Muscle of arm (tissue), 12 donors: ENCODE data around the gene ATP1A1. TPM values are rescaled to one million over a fixed set of nuclear protein-coding genes. Genes with fewer than 3 reads are reported as not detected.

ENCODE experiments used
- DNase-seq: peaks from one replicate; pipeline ENCODE4 v3.0.0-alpha.2; 2013
- polyA plus RNA-seq, 12 donors: library from polyadenylated mRNA; unstranded; fragments of 120-200 nt; gene quantifications; one replicate each; pipeline ENCODE4 v1.2.1, GENCODE V29; 2013; ENCODE audit not compliant: insufficient read length in 12 of 12

The ATP1A1 gene
- polyA plus RNA-seq, 12 donors: 97.7 to 161 (median 128) TPM; not detected in 1

DNA sequence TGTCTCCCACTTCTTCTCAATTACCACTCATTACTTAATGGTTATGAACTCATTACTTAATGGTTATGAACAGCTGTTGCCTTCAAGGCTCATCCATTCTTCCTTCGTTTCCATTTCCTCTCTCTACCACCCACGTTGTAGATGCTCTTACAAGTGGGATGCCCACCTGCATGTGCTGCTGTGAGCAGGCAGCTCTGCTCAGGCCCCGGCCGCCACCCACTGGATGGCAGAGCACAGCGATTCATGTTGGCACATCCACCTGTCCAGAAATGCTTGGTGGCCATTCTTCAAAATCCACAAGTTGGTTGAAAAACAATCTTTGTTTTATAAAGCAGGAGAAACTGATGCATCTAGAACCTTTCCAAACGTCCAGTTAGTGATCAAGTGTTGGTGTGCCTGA, 14.5 kb downstream of the ATP1A1 start:
- no peak for DNase-seq

DNA sequence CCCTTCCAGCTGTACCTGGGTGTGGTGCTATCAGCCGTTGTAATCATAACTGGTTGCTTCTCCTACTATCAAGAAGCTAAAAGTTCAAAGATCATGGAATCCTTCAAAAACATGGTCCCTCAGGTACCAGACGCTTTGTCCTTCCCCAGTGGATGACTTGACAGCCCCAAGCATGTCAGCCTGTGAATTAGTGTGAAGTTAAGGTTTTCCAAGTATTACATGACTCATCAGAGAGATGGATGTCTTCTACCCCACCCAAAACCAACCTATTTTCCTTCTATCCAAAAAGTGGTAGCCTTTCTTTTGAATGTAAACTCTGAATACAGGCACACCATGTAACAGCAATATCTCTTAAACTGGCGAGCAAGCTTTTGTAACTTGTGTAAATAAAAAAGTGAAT, 15.1 kb downstream of the ATP1A1 start:
- DNase-seq: no peak

- DNase-seq: no peak
Observed at GRCh38 chr1:116389013-116389412, 16.0 kb downstream of the ATP1A1 start.

GRCh38 chr1:116389686-116390085, 16.6 kb downstream of the ATP1A1 start:
- no peak for DNase-seq

GRCh38 chr1:116390195-116390594, 17.2 kb downstream of the ATP1A1 start:
- DNase-seq: no peak

GRCh38 chr1:116391185-116391584, 18.1 kb downstream of the ATP1A1 start:
- no peak for DNase-seq

DNA sequence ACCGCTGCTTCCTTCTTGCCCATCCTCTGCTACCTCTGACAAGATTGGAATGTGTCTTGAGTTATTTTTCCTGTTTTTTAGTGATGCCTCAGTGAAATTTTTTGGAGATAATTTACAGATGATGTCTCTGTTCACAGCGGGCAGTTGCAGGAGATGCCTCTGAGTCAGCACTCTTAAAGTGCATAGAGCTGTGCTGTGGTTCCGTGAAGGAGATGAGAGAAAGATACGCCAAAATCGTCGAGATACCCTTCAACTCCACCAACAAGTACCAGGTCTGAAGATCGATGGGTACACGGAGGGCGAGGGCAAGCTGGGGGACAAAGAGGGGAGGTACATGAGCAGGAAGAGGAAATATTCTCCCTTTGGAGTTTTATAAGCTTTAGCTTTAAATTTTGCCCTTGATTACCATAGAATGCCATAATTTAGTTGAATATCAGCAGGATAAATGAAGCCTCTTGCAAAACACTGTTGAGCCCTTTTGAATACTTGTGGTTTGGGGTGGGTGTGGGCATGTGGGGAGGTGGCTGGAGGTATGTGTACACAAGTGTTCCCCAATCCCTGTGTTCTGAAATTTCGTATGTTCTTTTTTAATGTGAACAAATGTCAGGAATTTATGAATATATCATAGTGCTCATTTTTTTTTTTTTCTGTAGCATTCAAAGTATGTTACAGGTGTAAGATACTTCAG, 19.8 kb downstream of the ATP1A1 start:
- DNase-seq: no peak

GRCh38 chr1:116393792-116394191, 20.7 kb downstream of the ATP1A1 start:
- DNase-seq: no peak

DNA sequence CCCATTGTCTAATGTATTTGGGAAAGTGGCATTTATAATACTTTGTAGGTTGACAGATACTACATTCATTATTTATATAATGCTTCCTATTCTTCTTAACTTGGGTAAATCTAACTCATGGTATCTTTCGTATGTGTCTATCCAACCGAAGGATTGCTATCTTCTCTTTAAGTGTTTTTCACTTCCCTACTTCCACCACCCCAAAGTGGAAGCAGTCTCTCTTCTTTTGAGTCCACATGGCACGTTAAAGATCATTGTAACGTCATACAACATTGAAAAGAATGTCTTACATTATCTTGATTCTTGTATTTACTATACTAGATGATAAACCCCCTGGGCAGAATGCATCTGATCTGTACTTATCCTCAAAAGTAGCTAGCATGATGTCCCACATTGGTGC, 21.2 kb downstream of the ATP1A1 start:
- no peak for DNase-seq

DNA sequence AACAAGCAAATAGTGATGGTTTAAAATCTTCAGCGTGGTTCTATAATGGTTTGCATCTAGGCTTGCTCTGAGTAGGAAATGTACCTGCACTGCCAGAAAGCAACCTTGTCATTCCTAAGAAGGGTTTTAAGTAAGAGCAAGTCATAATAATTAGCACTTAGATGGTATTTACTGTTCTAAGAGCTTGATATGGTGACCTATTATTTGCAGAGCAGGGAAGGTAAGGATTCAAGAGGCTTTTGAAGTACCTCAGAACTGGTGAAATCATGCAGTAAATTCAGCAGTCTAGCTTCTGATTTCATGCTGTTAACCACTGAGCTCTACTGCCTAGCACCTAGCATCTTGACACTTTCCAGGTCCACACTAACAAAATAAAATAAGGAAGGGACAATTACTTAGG, 23.7 kb downstream of the ATP1A1 start:
- no peak for DNase-seq

DNA sequence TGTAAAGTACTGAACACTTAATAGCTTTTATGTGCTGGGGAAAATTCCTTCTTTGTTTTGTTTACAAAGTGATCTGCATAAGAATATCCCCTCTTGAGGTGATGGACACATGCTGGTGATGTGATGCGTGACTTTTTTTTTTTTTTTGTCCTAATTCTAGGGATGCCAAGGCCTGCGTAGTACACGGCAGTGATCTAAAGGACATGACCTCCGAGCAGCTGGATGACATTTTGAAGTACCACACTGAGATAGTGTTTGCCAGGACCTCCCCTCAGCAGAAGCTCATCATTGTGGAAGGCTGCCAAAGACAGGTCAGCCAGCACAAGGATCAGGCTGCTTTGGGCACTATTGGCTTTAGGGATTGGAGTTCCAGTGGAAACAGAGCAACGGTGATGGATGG, 24.7 kb downstream of the ATP1A1 start:
- DNase-seq: no peak

DNA sequence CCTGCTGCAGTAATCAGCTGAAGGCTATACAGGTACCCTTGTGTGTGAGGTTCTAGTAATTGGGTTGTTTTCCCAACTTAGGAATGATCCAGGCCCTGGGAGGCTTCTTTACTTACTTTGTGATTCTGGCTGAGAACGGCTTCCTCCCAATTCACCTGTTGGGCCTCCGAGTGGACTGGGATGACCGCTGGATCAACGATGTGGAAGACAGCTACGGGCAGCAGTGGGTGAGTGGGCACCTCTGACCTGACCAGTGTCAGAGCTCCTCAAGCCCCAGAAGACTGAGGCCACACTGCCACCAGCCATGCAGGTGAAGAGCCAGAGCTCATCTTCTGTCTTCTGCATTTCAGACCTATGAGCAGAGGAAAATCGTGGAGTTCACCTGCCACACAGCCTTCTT, 27.7 kb downstream of the ATP1A1 start:
- no peak for DNase-seq

DNA sequence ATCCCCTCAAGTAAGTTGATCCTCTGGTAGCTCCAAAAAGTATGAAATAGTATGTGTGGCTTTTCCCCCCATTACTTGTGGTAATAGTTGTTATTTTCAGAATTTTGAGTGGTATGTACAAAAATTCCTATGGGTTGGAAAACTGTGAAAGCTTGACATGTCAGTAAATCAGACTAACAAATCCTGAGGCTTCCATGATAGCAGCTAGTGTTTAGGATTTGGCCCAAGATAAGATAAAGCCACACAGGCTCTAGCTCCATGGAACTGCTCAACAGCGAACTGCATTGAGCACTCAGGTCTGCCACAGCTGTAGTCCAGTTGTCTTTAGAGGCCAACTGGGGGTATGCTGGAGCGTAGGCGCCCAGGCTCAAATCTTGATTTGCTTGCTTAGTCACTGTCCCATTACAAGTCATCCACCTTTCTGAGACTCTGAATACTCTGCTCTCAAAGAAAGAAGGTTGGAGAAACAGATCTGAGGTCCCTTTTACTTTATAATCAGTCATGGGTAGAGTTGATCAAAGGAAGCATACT, 28.7 kb downstream of the ATP1A1 start:
- no peak for DNase-seq

GRCh38 chr1:116402333-116402732, 29.3 kb downstream of the ATP1A1 start:
- no peak for DNase-seq

GRCh38 chr1:116403496-116404136, 30.6 kb downstream of the ATP1A1 start:
- no peak for DNase-seq

GRCh38 chr1:116404699-116405098, 31.7 kb downstream of the ATP1A1 start:
- no peak for DNase-seq

DNA sequence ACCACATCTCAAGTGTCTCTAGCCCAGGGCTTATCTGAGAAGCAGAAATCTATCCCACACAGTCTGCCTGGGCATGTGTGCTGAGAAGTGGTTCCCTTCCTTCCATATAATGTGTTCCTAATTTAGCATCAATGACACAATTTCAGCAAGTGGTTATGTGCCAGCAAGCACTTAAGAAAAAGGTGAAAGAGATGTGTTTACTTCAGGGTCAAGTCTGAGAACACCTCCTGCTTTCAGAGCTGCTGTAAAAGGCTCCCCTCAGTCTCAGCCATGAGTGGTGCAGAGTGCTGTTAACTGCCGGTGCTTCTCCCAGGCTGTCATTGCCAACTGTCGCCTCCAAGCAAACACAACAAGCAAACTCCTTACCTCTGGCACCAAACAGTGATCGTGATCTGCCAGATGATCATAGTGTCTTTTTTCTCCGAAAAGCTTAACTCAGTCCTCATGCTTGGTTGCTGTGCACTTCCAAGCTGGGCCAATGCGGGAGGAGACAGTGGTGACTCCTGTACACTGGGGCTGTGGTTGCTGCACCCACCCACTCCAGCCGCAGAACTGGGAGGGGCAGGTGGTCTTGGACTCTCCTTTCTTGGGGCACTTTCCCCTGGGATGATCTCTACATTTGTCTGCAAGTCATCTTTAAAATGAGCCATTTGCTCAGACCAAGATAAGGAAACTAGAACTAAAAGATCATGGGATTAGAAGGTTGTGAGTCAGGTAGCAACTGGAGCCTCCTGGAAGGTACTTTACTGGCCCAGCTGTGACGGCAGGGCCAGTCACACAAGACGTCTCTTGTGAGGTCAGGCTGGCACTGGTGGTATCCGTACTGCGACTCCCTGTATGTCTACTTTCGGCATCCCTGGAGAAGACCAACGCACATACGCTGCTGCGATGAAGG, 32.4 kb downstream of the ATP1A1 start:
- no peak for DNase-seq

- no peak for DNase-seq
Observed at GRCh38 chr1:116407033-116407432, 34.0 kb downstream of the ATP1A1 start.

GRCh38 chr1:116408193-116408592, 35.1 kb downstream of the ATP1A1 start:
- no peak for DNase-seq

- DNase-seq: no peak
Observed at GRCh38 chr1:116408803-116409720, 36.0 kb downstream of the ATP1A1 start.

- no peak for DNase-seq
Observed at GRCh38 chr1:116409751-116410191, 36.7 kb downstream of the ATP1A1 start.
